ENCODE results near the gene YEATS4.

YEATS4 gene

GRCh38 chr12:69396963-69397362 lies 37.4 kb downstream of the YEATS4 start:
- no peak for DNase-seq

DNA sequence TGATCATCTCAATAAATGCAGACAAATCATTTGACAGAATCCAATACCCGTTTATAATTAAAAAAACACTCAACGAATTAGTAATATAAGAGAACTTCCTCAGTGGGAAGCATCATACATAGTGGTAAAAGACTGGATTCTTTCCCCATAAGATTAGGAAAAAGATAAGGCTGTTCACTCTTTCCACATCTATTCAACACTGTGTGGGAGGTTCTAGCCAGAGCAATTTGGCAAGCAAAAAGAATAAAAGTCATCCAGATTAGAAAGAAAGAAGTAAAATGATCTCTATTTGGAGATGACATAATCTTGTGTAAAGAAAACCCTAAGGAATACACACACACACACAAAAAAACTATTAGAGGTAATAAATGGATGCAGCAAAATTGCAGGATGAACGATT lies 38.4 kb downstream of the YEATS4 start:
- no peak for DNase-seq

GRCh38 chr12:69401940-69402339 lies 42.4 kb downstream of the YEATS4 start:
- no peak for DNase-seq

GRCh38 chr12:69404851-69405565 lies 45.5 kb downstream of the YEATS4 start:
- no peak for DNase-seq

DNA sequence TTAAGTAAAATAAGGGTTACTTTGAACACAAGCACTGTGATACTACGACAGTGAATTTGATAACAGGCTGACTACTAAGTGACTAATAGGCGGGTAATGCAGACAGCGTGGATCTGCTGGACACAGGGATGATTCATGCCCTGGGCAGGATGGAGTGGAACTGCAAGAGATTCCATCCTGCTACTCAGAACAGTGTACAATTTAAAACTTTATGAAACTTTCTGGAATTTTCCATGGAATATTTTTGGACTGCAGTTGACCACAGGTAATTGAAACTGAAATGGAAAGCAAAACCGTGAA lies 46.0 kb downstream of the YEATS4 start:
- no peak for DNase-seq

- DNase-seq: no peak
Measured at GRCh38 chr12:69406217-69406616, 46.7 kb downstream of the YEATS4 start.

DNA sequence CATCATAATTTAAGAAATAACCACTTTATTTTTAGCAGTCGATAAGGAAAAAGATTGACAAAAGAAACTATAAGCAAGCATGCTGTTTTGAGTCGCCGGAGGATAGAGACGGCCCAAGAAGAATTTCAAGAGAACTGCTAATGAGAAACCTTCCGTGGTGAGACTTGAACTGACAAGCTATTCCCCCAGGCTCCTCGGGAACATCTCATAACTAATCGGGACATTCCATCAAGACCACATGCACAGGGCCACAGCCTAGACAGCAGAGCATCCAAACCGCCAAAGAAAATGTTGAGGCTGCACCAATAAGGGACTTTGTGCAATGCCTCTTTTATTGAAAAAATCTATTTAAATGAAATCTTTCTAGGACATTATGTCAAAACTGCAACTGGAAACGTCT lies 51.0 kb downstream of the YEATS4 start:
- no peak for DNase-seq

GRCh38 chr12:69412655-69413054 lies 53.1 kb downstream of the YEATS4 start:
- DNase-seq: no peak

DNA sequence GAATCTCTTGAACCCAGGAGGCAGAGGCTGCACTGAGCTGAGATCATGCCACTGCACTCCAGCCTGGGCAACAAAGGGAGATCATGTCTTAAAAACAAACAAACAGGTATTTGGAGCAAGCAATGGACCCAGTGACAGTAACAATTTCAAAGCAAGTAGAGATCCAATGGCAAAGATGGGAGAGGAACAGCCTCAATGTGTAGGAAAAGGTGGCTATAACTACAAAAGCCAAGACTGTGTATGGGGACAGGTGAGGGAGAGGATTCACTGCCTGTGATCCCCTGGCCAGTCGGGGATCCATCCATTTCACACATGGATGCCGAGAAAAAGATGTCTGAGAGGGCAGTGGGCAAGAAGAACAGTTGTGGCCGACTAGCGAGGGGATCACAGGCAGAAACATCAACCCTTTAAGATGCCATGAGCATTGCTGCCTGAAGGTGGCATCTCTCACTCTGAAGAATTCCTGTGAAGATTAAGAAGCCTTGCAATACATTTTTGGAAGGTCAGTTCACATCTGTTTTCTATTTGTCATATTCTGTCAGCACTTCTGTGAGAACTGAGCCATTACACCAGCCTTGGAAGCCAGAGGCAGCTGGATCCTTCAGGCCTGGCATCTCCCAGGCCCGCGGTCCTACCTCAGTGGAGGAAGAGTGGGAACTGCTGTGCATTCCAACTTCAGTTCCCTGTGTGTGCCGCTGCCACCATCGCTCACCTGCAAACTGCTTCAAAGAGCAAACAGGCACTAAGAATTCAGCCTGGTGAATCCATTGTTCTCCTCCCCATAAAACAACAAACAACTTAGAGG lies 56.1 kb downstream of the YEATS4 start:
- no peak for DNase-seq

DNA sequence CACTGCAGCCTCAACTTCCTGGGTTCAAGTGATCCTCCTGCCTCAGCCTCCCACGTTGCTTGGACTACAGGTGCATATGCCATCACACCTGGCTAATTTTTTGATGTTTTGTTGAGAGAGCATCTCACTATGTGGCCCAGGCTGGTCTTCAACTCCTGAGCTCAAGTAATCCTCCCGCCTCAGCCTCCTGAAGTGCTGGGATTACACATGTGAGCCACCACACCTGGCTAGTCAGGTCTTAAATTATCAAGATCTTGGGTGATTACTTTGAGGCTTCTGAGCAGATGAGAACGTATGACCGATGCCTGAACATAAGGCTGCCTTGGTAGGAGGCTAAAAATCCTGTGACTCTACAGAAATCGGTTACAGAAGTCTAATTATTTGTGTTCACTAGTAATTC lies 57.7 kb downstream of the YEATS4 start:
- no peak for DNase-seq

- no peak for DNase-seq
Measured at GRCh38 chr12:69417741-69418167, 58.2 kb downstream of the YEATS4 start.

- no peak for DNase-seq
Measured at GRCh38 chr12:69419701-69420100, 60.2 kb downstream of the YEATS4 start.

- no peak for DNase-seq
Measured at GRCh38 chr12:69421548-69421947, 62.0 kb downstream of the YEATS4 start.

DNA sequence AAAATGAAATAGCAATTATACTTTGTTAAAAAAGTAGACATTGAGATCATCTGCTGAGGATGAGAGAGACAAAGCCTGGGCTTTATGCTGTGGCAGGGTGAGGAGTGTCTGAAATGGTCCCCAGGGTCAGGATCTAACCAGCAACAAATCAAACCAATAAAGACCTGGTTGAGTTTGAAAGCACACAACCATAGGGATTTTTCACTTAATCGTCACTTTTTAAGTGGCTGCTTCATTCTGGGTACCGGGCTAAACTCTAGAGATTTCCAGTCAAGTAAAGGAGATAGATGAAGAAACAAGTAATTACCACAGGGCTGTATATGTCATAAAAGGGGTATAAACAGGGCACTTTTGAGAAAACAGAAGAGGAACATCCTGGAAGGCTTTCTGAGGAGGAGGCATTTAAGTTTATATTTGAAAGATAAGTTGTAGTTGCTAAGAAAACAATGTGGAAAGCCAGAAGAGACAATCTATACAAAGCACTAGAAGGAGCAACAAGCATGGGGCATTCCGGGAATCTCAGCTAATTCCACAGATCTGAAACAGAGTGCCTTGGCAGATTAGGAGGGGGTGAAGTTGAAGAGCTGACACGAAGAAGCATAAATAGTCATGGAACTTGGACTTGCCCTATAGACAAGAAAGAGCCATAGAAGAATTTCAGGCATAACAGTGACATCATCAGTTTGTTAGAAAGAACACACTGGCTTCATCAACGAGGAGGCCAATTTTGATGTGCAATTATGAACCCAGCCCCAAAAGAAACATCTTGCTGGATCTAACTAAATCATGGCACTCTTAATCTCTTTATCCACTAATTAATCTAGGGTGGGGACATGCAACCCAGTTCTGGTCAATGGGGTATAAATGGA lies 63.7 kb downstream of the YEATS4 start:
- DNase-seq: no peak

GRCh38 chr12:69425417-69425816 lies 65.9 kb downstream of the YEATS4 start:
- DNase-seq: no peak

DNA sequence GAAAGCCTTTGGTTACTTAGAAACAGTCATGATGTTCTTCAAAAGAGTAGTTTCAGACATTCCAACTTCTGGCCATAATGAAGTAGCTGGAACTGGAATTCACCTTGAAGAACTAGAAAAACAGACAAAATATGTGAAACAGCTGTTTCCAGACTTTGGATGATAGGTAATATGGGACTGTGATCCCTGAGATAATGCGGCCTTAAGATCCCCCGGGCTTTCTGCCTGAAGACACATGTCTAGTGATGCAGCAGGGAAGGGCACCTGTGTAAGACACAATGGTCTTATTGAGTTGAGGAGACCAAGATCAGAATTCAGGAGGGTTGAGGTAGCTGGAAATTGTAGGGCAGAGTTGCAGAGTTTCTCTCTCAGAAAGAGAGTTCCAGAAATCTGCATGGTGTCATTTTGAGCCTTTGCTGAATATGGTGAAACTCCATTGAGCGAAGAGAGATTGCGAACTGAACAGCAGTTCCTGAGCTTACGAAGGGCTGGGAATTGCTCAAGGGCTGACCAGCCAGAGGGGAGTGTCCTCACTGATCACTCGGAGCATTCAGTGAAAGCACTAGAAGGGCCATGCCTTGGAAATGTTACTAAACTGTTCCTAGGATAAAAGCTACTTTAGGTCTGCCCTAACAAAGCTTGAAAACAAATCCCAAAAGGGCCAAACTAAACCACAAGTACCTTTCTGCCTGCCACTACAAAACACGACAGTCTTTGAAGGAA lies 69.0 kb downstream of the YEATS4 start:
- no peak for DNase-seq

DNA sequence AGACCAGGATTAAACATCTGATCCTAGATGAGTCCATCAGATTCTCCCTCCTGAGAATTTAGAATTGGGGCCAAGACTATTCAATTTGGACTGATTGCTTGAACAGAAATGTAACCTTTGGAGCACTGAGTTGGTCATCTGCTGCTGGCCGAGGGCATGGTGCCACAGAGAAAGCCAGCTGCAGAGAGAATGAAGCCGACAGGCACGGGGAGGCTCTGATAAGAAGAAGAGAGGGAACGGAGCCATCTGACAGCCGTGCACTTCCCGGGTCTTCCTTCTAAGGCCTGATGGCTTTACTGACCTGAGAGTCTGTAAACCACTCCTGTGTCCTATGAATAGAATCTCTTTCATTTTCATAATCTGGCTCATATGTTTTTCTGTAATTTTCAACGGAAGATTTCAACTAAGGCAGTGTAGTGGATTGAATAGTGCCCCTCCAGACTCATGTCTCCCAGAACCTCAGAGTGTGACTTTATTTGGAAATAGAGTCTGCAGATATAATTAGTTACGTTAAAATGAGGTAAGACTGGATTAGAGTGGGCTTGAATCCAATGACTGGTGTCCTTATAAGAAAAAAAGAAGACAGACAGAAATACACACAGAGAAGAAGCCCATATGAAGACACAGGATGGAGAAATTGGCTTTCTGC lies 71.5 kb downstream of the YEATS4 start:
- no peak for DNase-seq

- DNase-seq: no peak
Measured at GRCh38 chr12:69431591-69432222, 72.2 kb downstream of the YEATS4 start.

DNA sequence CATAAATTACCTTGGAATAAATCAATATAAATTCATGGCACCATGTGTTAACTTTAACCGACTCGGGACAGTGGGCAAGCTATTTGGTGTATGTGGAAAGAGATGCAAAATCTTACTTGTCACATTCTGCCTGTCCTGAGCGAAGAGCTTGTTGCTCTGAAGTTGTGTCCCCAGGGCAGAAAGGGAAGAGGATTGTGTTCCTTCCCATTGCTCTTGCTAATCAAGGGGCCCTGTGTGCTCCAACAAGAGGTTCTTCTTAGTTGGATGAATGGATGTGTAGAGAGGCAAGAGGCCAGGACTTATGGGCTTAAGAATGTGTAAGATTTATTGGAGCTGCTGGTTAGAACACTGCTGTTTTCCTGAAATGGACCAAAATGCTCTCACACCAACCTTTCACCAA lies 74.1 kb downstream of the YEATS4 start:
- DNase-seq: no peak

DNA sequence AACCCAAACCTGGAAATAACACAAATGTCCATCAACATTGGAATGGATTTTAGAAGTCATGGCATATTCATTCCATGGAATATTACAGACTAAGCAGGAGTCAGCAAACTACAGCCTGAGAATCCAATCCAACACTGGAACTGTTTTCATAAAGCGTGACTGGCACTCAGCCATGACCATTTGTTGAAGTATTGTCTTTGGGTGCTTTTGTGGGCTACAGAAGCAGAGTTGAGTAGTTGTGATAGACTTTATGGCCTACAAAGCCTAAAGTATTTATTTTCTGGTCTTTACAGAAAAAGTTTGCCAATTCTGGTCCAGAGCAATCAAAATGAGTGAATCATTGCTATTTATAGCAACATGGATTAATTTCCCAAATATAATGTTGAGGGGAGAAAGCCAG lies 76.1 kb downstream of the YEATS4 start:
- DNase-seq: no peak

DNA sequence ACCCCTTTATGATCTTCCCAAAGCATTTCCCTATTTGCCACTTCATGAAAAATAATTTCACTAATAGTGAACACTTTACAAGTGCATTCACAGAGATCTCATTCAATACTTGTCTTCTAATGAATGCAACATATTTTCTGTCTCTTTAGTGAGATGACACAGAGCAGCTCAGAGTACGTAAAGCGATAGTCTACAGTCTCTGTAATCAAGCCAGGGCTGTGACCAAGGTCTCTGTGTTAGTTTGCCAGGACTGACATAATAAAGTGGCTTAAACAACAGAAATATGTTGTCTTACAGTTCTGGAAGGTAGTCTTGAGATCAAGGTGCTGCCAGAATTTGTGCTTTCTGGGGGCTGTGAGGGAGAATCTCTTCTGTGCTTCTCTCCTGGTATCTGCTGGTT lies 77.5 kb downstream of the YEATS4 start:
- no peak for DNase-seq

DNA sequence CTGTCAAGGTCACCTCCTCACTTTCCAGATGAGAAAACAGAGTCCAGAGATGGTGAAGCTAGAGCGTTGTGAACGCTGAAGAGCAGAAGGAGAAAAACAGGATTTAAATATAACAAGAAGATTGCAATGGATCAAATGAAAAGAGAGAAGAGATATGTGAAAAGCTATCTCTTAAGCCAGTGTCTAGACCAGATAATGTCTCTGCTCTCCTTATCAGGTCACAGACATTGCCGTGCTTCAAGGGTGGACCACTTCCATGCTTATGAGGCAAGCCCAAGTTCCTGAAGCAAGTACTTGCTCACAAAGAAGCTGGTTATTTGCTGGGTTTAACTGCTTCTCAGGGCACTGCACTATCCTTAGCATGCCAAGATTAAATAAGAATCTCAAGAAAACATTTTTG lies 79.0 kb downstream of the YEATS4 start:
- DNase-seq: no peak

Data from activated CD8-positive, alpha-beta memory T cell treated with anti-CD3 and anti-CD28 coated beads, Interleukin-2, amount 50 U/mL, for 48 hours (primary cell).